WTC11 (cell line): ENCODE measurements around the gene ZNF423.

ENCODE experiments used
- CTCF ChIP-seq: fragments of 200-600 bp; IDR thresholded peaks from 2 replicates; pipeline ENCODE4 v1.8.0; 2022; ENCODE audit warnings: antibody characterized with exemption
- E2F1 ChIP-seq: sonication (generic); formaldehyde crosslinking; IDR thresholded peaks from 2 replicates; pipeline ENCODE4 v1.8.0; 2022; ENCODE audit warnings: mild to moderate bottlenecking, missing genetic modification reagents
- ELF4 ChIP-seq: sonication (generic); formaldehyde crosslinking; IDR thresholded peaks from 2 replicates; pipeline ENCODE4 v1.8.1; 2022; ENCODE audit warnings: low read depth, mild to moderate bottlenecking, moderate library complexity, missing genetic modification reagents
- FOXK1 ChIP-seq: sonication (generic); formaldehyde crosslinking; IDR thresholded peaks from 2 replicates; pipeline ENCODE4 v1.8.0; 2022; ENCODE audit warnings: mild to moderate bottlenecking, moderate library complexity, missing genetic modification reagents
- JUN ChIP-seq: sonication (generic); formaldehyde crosslinking; IDR thresholded peaks from 2 replicates; pipeline ENCODE4 v1.8.0; 2023; ENCODE audit warnings: mild to moderate bottlenecking, missing genetic modification reagents
- MLX ChIP-seq: sonication (generic); formaldehyde crosslinking; IDR thresholded peaks from 2 replicates; pipeline ENCODE4 v1.8.1; 2023; ENCODE audit warnings: mild to moderate bottlenecking, missing genetic modification reagents, moderate library complexity
- NFE2L1 ChIP-seq: sonication (generic); formaldehyde crosslinking; IDR thresholded peaks from 2 replicates; pipeline ENCODE4 v1.8.1; 2023; ENCODE audit warnings: missing genetic modification reagents
- NR3C1 ChIP-seq: sonication (generic); formaldehyde crosslinking; conservative IDR thresholded peaks from 2 replicates; pipeline ENCODE4 v1.8.1; 2023; ENCODE audit warnings: low read depth, mild to moderate bottlenecking, missing genetic modification reagents
- TEAD4 ChIP-seq: sonication (generic); formaldehyde crosslinking; IDR thresholded peaks from 2 replicates; pipeline ENCODE4 v1.8.0; 2022; ENCODE audit warnings: mild to moderate bottlenecking, missing genetic modification reagents
- USF2 ChIP-seq: sonication (generic); formaldehyde crosslinking; IDR thresholded peaks from 2 replicates; pipeline ENCODE4 v1.8.1; 2023; ENCODE audit warnings: mild to moderate bottlenecking, missing genetic modification reagents, moderate library complexity
- TF ChIP-seq, protein P1 (sequence below): sonication (generic); formaldehyde crosslinking; IDR thresholded peaks from 2 replicates; pipeline ENCODE4 v1.8.1; 2022; ENCODE audit warnings: low read depth, missing genetic modification reagents, borderline replicate concordance

GRCh38 chr16:49698453-49698815, 157.5 kb downstream of the ZNF423 start:
- TF ChIP-seq NFE2L1 (CRISPR knock-in tag): no peak
- TF ChIP-seq, protein P1, sequence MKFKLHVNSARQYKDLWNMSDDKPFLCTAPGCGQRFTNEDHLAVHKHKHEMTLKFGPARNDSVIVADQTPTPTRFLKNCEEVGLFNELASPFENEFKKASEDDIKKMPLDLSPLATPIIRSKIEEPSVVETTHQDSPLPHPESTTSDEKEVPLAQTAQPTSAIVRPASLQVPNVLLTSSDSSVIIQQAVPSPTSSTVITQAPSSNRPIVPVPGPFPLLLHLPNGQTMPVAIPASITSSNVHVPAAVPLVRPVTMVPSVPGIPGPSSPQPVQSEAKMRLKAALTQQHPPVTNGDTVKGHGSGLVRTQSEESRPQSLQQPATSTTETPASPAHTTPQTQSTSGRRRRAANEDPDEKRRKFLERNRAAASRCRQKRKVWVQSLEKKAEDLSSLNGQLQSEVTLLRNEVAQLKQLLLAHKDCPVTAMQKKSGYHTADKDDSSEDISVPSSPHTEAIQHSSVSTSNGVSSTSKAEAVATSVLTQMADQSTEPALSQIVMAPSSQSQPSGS: no peak
- no peak for TF ChIP-seq CTCF
- no peak for TF ChIP-seq USF2
- TF ChIP-seq FOXK1 (CRISPR knock-in tag): no peak
- no peak for TF ChIP-seq MLX
- TF ChIP-seq NR3C1 (CRISPR knock-in tag): no peak
- no peak for TF ChIP-seq JUN
- no peak for TF ChIP-seq TEAD4 (CRISPR knock-in tag)
- no peak for TF ChIP-seq ELF4
- no peak for TF ChIP-seq E2F1
